ENCODE data around the gene LAMA2.

LAMA2 gene

DNA sequence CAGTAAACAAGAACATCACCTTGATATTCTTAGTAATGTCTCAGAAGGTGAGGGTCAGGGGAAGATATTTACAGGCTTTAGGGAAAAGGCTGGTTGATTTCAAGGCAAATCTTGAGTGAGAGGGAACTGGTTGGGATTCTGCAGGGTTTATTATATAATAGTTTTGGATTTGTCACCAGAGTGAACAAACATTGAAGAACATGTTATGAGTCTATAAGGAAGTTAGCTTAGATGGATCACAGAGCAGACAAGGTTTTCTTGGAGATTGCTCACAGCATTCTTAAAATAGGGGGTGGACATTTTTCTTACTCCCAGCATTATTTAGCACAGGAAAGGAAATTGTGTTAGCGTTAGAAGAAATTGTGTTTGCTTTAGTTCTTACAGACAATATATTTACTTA lies 324.9 kb downstream of the LAMA2 start:
- Histone ChIP-seq H3K4me3 (ENCODE audit: low read depth in 1 of 2, low read length in 2 of 2) (no peak overlapping the region), H3K9ac (ENCODE audit: low read length) (no peak overlapping the region), H3K27me3 (ENCODE audit: control insufficient read depth in 1 of 2, insufficient read depth in 2 of 2, low read length in 2 of 2) (no peaks in the 10 kb centered on the region), H3K9me3 (ENCODE audit: low read length) (no peaks in the 10 kb centered on the region), H3K27ac (ENCODE audit: low read depth, low read length) (no peak overlapping the region), H3K36me3 (ENCODE audit: insufficient read depth, low read length) (no peaks in the 10 kb centered on the region), H3K4me1 (ENCODE audit: insufficient read depth, low read length) (peaks cover 13% of the 10 kb centered on the region)

DNA sequence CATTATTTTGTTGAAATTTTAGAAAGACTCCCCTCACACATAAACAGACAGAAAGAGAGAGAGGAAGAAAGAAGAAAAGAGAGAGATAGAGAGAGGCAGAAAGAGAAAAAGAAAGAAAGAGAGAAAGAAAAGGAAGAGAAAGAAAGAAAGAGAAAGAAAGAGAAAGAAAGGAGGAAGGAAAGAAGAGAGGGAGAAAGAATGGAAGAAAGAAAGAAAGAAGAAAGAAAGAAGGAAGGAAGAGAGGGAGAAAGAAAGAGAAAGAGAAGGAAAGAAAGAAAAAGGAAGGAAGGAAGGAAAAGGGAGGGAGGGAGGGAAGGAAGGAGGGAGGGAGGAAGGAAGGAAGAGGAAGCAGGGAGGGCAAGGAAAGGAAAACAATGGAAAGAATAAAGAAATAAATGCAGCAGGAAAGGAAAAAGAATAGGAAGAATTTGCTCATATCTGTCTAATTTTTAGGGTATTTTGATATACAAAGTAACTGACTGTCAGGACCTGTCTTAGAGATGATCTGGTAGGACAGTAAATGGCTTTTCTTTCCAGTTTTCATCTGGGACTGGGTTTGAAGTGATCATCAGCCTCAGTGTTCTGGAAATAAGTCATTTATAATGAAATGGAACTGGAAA lies 325.6 kb downstream of the LAMA2 start:
- Histone ChIP-seq H3K4me1 (ENCODE audit: insufficient read depth, low read length) (peaks cover 13% of the 10 kb centered on the region), H3K36me3 (ENCODE audit: insufficient read depth, low read length) (no peaks in the 10 kb centered on the region), H3K9me3 (ENCODE audit: low read length) (no peaks in the 10 kb centered on the region), H3K27me3 (ENCODE audit: control insufficient read depth in 1 of 2, insufficient read depth in 2 of 2, low read length in 2 of 2) (no peaks in the 10 kb centered on the region), H3K4me3 (ENCODE audit: low read depth in 1 of 2, low read length in 2 of 2) (no peak overlapping the region), H3K9ac (ENCODE audit: low read length) (no peak overlapping the region), H3K27ac (ENCODE audit: low read depth, low read length) (no peak overlapping the region)

DNA sequence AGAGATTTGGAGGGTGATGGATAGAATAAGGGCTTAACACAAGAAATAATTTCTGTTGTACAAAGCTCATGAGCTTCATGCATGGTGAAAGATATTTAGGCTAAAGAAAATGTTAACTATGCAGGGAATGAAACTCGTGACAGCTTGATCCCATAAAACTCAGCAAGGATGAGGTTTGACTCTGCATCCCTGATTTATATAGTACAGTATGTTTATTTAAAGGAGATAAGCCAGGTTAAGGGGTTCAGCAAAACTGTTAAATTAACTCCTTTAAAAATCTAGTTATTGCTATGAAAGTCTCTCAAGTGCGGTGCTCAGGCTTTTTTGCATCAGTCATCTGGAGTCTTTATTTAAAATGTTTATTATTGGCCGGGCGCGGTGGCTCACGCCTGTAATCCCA lies 326.4 kb downstream of the LAMA2 start:
- no peaks in the 10 kb centered on the region for H3K36me3 ChIP-seq (ENCODE audit: insufficient read depth, low read length)
- no peaks in the 10 kb centered on the region for H3K27me3 ChIP-seq (ENCODE audit: control insufficient read depth in 1 of 2, insufficient read depth in 2 of 2, low read length in 2 of 2)
- H3K27ac ChIP-seq (ENCODE audit: low read depth, low read length), result no peak overlapping the region
- no peak overlapping the region for H3K4me3 ChIP-seq (ENCODE audit: low read depth in 1 of 2, low read length in 2 of 2)
- no peaks in the 10 kb centered on the region for H3K9me3 ChIP-seq (ENCODE audit: low read length)
- peaks cover 13% of the 10 kb centered on the region for H3K4me1 ChIP-seq (ENCODE audit: insufficient read depth, low read length)
- no peak overlapping the region for H3K9ac ChIP-seq (ENCODE audit: low read length)

DNA sequence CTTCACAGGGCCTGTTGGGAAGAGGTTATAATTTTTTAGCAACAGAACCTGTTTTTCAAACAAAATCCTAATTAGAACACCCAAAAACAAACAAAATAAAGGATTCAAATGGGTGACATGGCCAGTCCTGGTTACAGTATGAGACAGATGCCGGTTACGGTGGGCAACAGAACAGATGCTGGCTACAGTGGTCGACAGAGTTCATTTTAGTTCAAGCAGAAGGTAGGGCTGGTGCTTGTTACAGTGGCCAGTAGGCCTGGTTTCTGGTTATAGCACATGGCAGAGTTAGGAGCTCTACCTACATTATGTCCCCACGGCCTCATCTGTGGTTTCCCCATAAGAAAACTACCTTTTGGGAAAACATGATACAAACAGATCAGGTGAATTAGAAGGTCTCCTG lies 327.7 kb downstream of the LAMA2 start:
- H3K9ac ChIP-seq (ENCODE audit: low read length), result no peak overlapping the region

DNA sequence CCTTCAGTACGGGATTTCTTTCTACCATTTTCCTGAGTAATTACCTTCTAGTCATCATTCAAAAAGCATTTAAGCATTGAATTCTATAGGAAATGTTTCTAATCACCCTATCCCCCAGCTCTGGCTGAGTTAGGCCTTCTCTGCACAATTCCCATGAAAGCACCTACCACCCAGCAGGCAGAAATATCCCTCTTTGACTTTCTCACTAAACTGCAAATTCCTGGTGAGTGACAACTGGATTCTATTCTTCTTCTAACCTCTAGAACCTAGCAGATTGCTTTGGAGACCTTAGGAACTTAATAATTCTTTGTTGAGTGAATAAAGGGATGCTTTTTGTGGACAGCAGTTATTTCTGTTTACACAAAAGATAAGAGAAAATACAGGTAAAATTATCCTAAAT lies 328.7 kb downstream of the LAMA2 start:
- H3K27ac ChIP-seq (ENCODE audit: low read depth, low read length), result no peak overlapping the region
- H3K4me1 ChIP-seq (ENCODE audit: insufficient read depth, low read length), result peaks cover 13% of the 10 kb centered on the region

More for the DNA sequence above, 327.7 kb downstream of the LAMA2 start:
- no peak overlapping the region for H3K4me3 ChIP-seq (ENCODE audit: low read depth in 1 of 2, low read length in 2 of 2)
- no peaks in the 10 kb centered on the region for H3K27me3 ChIP-seq (ENCODE audit: control insufficient read depth in 1 of 2, insufficient read depth in 2 of 2, low read length in 2 of 2)
- H3K27ac ChIP-seq (ENCODE audit: low read depth, low read length), result no peak overlapping the region
- peaks cover 13% of the 10 kb centered on the region for H3K4me1 ChIP-seq (ENCODE audit: insufficient read depth, low read length)
- no peaks in the 10 kb centered on the region for H3K36me3 ChIP-seq (ENCODE audit: insufficient read depth, low read length)
- H3K9me3 ChIP-seq (ENCODE audit: low read length), result no peaks in the 10 kb centered on the region

GRCh38 chr6:129212081-129212480 lies 329.1 kb downstream of the LAMA2 start:
- no peaks in the 10 kb centered on the region for H3K36me3 ChIP-seq (ENCODE audit: insufficient read depth, low read length)
- H3K27ac ChIP-seq (ENCODE audit: low read depth, low read length), result no peak overlapping the region

More for the DNA sequence above, 328.7 kb downstream of the LAMA2 start:
- Histone ChIP-seq H3K27me3 (ENCODE audit: control insufficient read depth in 1 of 2, insufficient read depth in 2 of 2, low read length in 2 of 2) (no peaks in the 10 kb centered on the region), H3K9me3 (ENCODE audit: low read length) (no peaks in the 10 kb centered on the region), H3K36me3 (ENCODE audit: insufficient read depth, low read length) (no peaks in the 10 kb centered on the region), H3K4me3 (ENCODE audit: low read depth in 1 of 2, low read length in 2 of 2) (no peak overlapping the region), H3K9ac (ENCODE audit: low read length) (no peak overlapping the region)

GRCh38 chr6:129215246-129215645 lies 332.3 kb downstream of the LAMA2 start:
- no peak overlapping the region for H3K9ac ChIP-seq (ENCODE audit: low read length)
- no peaks in the 10 kb centered on the region for H3K36me3 ChIP-seq (ENCODE audit: insufficient read depth, low read length)
- H3K9me3 ChIP-seq (ENCODE audit: low read length), result no peaks in the 10 kb centered on the region
- no peaks in the 10 kb centered on the region for H3K27me3 ChIP-seq (ENCODE audit: control insufficient read depth in 1 of 2, insufficient read depth in 2 of 2, low read length in 2 of 2)
- H3K4me3 ChIP-seq (ENCODE audit: low read depth in 1 of 2, low read length in 2 of 2), result no peak overlapping the region
- peaks cover 13% of the 10 kb centered on the region for H3K4me1 ChIP-seq (ENCODE audit: insufficient read depth, low read length)
- H3K27ac ChIP-seq (ENCODE audit: low read depth, low read length), result no peak overlapping the region

More at GRCh38 chr6:129212081-129212480, 329.1 kb downstream of the LAMA2 start:
- Histone ChIP-seq H3K9me3 (ENCODE audit: low read length) (no peaks in the 10 kb centered on the region), H3K4me3 (ENCODE audit: low read depth in 1 of 2, low read length in 2 of 2) (no peak overlapping the region), H3K9ac (ENCODE audit: low read length) (no peak overlapping the region), H3K4me1 (ENCODE audit: insufficient read depth, low read length) (peaks cover 13% of the 10 kb centered on the region), H3K27me3 (ENCODE audit: control insufficient read depth in 1 of 2, insufficient read depth in 2 of 2, low read length in 2 of 2) (no peaks in the 10 kb centered on the region)

DNA sequence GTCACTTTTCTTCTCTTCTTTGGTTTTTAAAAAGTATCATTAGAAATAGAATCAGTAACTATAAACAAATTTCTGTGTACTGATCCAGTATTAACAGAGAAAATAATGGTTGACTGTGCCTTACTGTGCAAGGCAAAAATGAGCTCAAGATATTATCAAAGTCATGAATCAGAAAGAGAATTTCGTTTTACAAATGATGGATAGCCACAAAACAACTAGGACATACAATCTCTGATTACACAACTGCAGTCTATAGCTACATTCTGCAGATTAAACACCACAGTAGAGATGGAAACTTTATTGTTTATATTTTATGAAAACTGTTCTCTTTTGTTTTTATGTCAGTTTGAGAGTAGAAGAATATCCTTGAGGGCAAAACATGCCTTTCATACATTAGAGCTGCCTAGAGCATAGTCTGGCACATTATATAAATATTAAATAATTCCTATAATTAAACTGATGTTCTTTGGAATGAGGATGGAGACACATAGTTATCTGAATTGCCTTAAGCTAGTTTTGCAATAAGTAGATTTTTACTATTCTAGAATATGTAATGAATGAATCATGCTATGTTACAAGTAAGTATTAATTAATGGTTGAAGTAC lies 333.1 kb downstream of the LAMA2 start:
- Histone ChIP-seq H3K36me3 (ENCODE audit: insufficient read depth, low read length) (no peaks in the 10 kb centered on the region), H3K27ac (ENCODE audit: low read depth, low read length) (no peak overlapping the region), H3K9ac (ENCODE audit: low read length) (no peak overlapping the region), H3K4me1 (ENCODE audit: insufficient read depth, low read length) (peaks cover 13% of the 10 kb centered on the region), H3K4me3 (ENCODE audit: low read depth in 1 of 2, low read length in 2 of 2) (no peak overlapping the region), H3K27me3 (ENCODE audit: control insufficient read depth in 1 of 2, insufficient read depth in 2 of 2, low read length in 2 of 2) (no peaks in the 10 kb centered on the region), H3K9me3 (ENCODE audit: low read length) (no peaks in the 10 kb centered on the region)

DNA sequence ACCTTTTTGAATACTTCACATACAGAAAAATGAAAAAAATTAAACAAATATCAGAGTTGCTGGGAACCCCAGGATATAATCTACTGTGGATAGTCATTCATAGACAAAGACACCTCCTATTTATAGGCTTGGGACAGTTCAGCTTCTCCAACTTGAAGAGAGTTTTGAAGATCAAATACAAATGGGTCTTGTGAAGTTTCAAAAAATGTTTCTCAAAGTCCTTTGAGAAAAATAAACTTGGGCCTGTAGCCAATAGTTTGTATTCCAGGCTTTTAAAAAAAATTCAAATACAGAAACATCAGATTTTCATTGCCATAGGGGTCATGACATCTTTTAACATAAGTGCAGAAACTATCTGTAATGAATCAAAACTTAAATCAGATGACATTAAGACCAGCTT lies 334.8 kb downstream of the LAMA2 start:
- no peak overlapping the region for H3K27ac ChIP-seq (ENCODE audit: low read depth, low read length)
- H3K9ac ChIP-seq (ENCODE audit: low read length), result no peak overlapping the region
- no peaks in the 10 kb centered on the region for H3K9me3 ChIP-seq (ENCODE audit: low read length)
- no peaks in the 10 kb centered on the region for H3K4me1 ChIP-seq (ENCODE audit: insufficient read depth, low read length)
- H3K4me3 ChIP-seq (ENCODE audit: low read depth in 1 of 2, low read length in 2 of 2), result no peak overlapping the region
- H3K27me3 ChIP-seq (ENCODE audit: control insufficient read depth in 1 of 2, insufficient read depth in 2 of 2, low read length in 2 of 2), result no peaks in the 10 kb centered on the region
- no peaks in the 10 kb centered on the region for H3K36me3 ChIP-seq (ENCODE audit: insufficient read depth, low read length)

- no peak overlapping the region for H3K9ac ChIP-seq (ENCODE audit: low read length)
- H3K4me3 ChIP-seq (ENCODE audit: low read depth in 1 of 2, low read length in 2 of 2), result no peak overlapping the region
- H3K4me1 ChIP-seq (ENCODE audit: insufficient read depth, low read length), result no peaks in the 10 kb centered on the region
- no peak overlapping the region for H3K27ac ChIP-seq (ENCODE audit: low read depth, low read length)
- H3K36me3 ChIP-seq (ENCODE audit: insufficient read depth, low read length), result no peaks in the 10 kb centered on the region
- no peaks in the 10 kb centered on the region for H3K27me3 ChIP-seq (ENCODE audit: control insufficient read depth in 1 of 2, insufficient read depth in 2 of 2, low read length in 2 of 2)
- H3K9me3 ChIP-seq (ENCODE audit: low read length), result no peaks in the 10 kb centered on the region
These were observed 350.7 kb downstream of the LAMA2 start for GRCh38 chr6:129233458-129234134.

DNA sequence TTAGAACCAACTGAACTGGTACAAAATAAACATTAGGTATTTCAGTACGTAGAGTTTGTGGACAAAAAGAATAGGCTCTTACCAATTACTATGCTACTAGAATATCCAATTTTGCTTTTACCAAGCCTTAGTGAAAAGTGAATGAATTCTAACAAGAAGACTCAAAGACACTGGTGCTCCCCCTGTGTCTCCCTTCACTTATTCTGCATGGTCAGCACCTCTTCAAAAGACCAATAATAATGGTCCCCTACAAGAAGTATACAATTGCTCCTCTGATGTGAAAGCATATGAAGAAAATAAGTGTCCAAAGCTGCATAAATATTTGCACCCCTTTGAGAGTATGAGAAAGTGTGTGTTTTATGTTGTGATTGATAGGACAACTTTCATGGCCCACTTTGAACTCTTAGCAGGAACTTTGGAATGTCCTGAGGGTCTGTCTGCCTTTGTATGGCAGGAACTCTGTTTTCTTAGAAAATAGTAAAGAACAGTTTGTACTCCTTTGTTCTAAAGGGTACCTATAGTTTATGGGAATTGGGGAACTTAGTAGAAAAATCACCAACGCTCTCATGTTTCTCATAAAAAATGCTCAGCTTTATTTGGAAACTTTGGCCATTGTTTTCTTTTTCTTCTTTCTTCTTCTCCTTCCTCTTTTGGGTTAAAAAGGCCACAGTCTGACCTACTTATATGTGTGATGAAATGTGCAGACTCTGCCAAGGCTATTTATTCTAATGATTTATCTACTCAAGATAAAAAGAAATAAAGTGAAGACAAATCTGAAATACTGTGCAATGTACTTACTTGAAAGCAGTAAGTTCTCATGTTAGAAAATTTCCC lies 352.4 kb downstream of the LAMA2 start:
- H3K27ac ChIP-seq (ENCODE audit: low read depth, low read length), result no peak overlapping the region
- H3K9me3 ChIP-seq (ENCODE audit: low read length), result no peaks in the 10 kb centered on the region
- no peak overlapping the region for H3K4me3 ChIP-seq (ENCODE audit: low read depth in 1 of 2, low read length in 2 of 2)
- no peaks in the 10 kb centered on the region for H3K4me1 ChIP-seq (ENCODE audit: insufficient read depth, low read length)
- no peaks in the 10 kb centered on the region for H3K36me3 ChIP-seq (ENCODE audit: insufficient read depth, low read length)
- H3K9ac ChIP-seq (ENCODE audit: low read length), result no peak overlapping the region
- no peaks in the 10 kb centered on the region for H3K27me3 ChIP-seq (ENCODE audit: control insufficient read depth in 1 of 2, insufficient read depth in 2 of 2, low read length in 2 of 2)

Measured in muscle layer of colon (tissue), 2 donors.